ENCODE results near the gene MACROD1. TPM values are rescaled to one million over a fixed set of nuclear protein-coding genes. Genes with fewer than 3 reads are reported as not detected.
A peak's percentile ranks its signal among the peaks of the same experiment; 100 is the strongest.

The MACROD1 gene
- total and polyA plus RNA-seq, 2 of the 13 experiments (the other 11 are each of a cell fraction or from before 2014, with no cell fraction given): 23.1 to 34.5 TPM

GRCh38 chr11:64084951-64085710, 80.8 kb downstream of the MACROD1 start (continued):
- no peak for TF ChIP-seq CENPT (CRISPR knock-in tag; IDR thresholded peaks at IDR 0.05; ENCODE audit: low read depth)
- TF ChIP-seq ZNF552 (CRISPR knock-in tag; IDR thresholded peaks at IDR 0.05; ENCODE audit: borderline replicate concordance): no peak
- no peak for TF ChIP-seq ZNF563 (CRISPR knock-in tag; IDR thresholded peaks at IDR 0.05)
- TF ChIP-seq KDM1A (CRISPR knock-in tag; IDR thresholded peaks at IDR 0.05): 0 out of 2 replicates have a peak, but pooled peaks have one; percentile 74
- TF ChIP-seq GLMP (CRISPR knock-in tag; IDR thresholded peaks at IDR 0.05; ENCODE audit: borderline replicate concordance): no peak
- TF ChIP-seq SOX6 (IDR thresholded peaks at IDR 0.05): no peak
- TF ChIP-seq SOX6 (CRISPR knock-in tag; IDR thresholded peaks at IDR 0.05): no peak
- TF ChIP-seq DR1 (CRISPR knock-in tag; IDR thresholded peaks at IDR 0.05): no peak
- peak; percentile 93; the same call in 1 of the 2 replicates for TF ChIP-seq HOXA9 (CRISPR knock-in tag; IDR thresholded peaks at IDR 0.05; ENCODE audit: borderline replicate concordance)
- TF ChIP-seq ZMAT3 (CRISPR knock-in tag; conservative IDR thresholded peaks at IDR 0.05): no peak
- TF ChIP-seq KDM4B (CRISPR knock-in tag; IDR thresholded peaks at IDR 0.05): no peak
- 0 out of 2 replicates have a peak, but pooled peaks have one; percentile 42 for TF ChIP-seq CSRNP1 (CRISPR knock-in tag; IDR thresholded peaks at IDR 0.05)
- TF ChIP-seq ZNF512B (CRISPR knock-in tag; IDR thresholded peaks at IDR 0.05; ENCODE audit: borderline replicate concordance): no peak
- no peak; the same call in 1 of the 2 replicates for TF ChIP-seq MXD4 (CRISPR knock-in tag; IDR thresholded peaks at IDR 0.05)
- no peak for TF ChIP-seq PRDM4 (CRISPR knock-in tag; IDR thresholded peaks at IDR 0.05; ENCODE audit: borderline replicate concordance)
- TF ChIP-seq ZBTB4 (CRISPR knock-in tag; IDR thresholded peaks at IDR 0.05; ENCODE audit: borderline replicate concordance): 0 out of 2 replicates have a peak, but pooled peaks have one; percentile 45
- TF ChIP-seq ZNF354B (CRISPR knock-in tag; IDR thresholded peaks at IDR 0.05): no peak

All from HepG2 (cell line).